Common myeloid progenitor, CD34-positive (primary cell): ENCODE measurements around the gene AAK1.

Experiments used
- CTCF ChIA-PET: fragments of 350-600 bp; sonication (Branson Sonifier 250); formaldehyde crosslinking; loops from one replicate; lab custom pipeline; 2021; ENCODE audit warnings: antibody characterized with exemption; lab: Charles Lee
- POLR2A ChIA-PET: fragments of 350-600 bp; sonication (Branson Sonifier 250); formaldehyde crosslinking; loops from one replicate; lab custom pipeline; 2021; ENCODE audit warnings: antibody characterized with exemption; lab: Charles Lee
- DNase-seq, 3 donors: peaks; one replicate each; pipeline versions ENCODE4 v3.0.0 to v3.0.0-alpha.2; 2013
- H3K27ac ChIP-seq, 2 experiments: 1 replicate in 1 of 2; 2 replicates in 1 of 2; pipeline ENCODE4 v1.7.0; 2013; ENCODE audit warnings: inconsistent platforms in 2 of 2, low read length in 2 of 2, mild to moderate bottlenecking in 2 of 2, low read depth in 1 of 2, moderate library complexity in 1 of 2; ENCODE audit not compliant: severe bottlenecking in 2 of 2, insufficient read depth in 1 of 2, poor library complexity in 1 of 2
- H3K27me3 ChIP-seq, 5 experiments: replicated peaks in 2 of 5; 1 replicate in 3 of 5; 2 replicates in 2 of 5; pipeline versions ENCODE4 v1.6.1 to v1.7.0; 2013; ENCODE audit warnings: low read length in 4 of 5, mild to moderate bottlenecking in 2 of 5, moderate library complexity in 2 of 5, inconsistent platforms in 1 of 5; ENCODE audit not compliant: insufficient read depth in 5 of 5, control insufficient read depth in 4 of 5
- H3K36me3 ChIP-seq, 4 experiments: 1 replicate in 2 of 4; 2 replicates in 2 of 4; pipeline versions ENCODE4 v1.6.1 to v1.7.0; 2013; ENCODE audit warnings: low read length in 3 of 4, control low read depth in 1 of 4, mild to moderate bottlenecking in 1 of 4; ENCODE audit not compliant: control insufficient read depth in 4 of 4, insufficient read depth in 4 of 4
- H3K4me1 ChIP-seq, 4 experiments: 1 replicate in 3 of 4; 2 replicates in 1 of 4; pipeline versions ENCODE4 v1.6.1 to v1.7.1; 2013; ENCODE audit warnings: low read length in 3 of 4, mild to moderate bottlenecking in 3 of 4, control low read depth in 1 of 4, inconsistent platforms in 1 of 4, moderate library complexity in 1 of 4; ENCODE audit not compliant: control insufficient read depth in 4 of 4, insufficient read depth in 4 of 4; ENCODE audit errors: control extremely low read depth in 1 of 4
- H3K4me3 ChIP-seq, 7 experiments: 1 replicate in 4 of 7; 2 replicates in 3 of 7; pipeline versions ENCODE4 v1.5.1 to v1.7.0; 2013; ENCODE audit warnings: mild to moderate bottlenecking in 7 of 7, low read length in 6 of 7, moderate library complexity in 6 of 7, inconsistent platforms in 2 of 7, low read depth in 2 of 7, control low read depth in 1 of 7; ENCODE audit not compliant: insufficient read depth in 4 of 7, control insufficient read depth in 1 of 7; ENCODE audit errors: extremely low read depth in 1 of 7
- H3K9me3 ChIP-seq, 5 experiments: 1 replicate in 4 of 5; 2 replicates in 1 of 5; pipeline versions ENCODE4 v1.6.1 to v1.7.1; 2013; ENCODE audit warnings: low read length in 4 of 5, mild to moderate bottlenecking in 2 of 5, inconsistent platforms in 1 of 5, low read depth in 1 of 5, moderate library complexity in 1 of 5; ENCODE audit not compliant: control insufficient read depth in 4 of 5, insufficient read depth in 2 of 5; ENCODE audit errors: control extremely low read depth in 1 of 5
- WGBS: methylation state at CpG from one replicate; pipeline ENCODE4 v1.1.5; 2013; ENCODE audit not compliant: insufficient coverage; 5-methylcytosine and 5-hydroxymethylcytosine counted together

Gene AAK1

GRCh38 chr2:69605284-69605683, 38.3 kb downstream of the AAK1 start:
- Histone ChIP-seq H3K36me3 (peaks cover 0 to 3% (median 1%) of the 10 kb centered on the region in 4 experiments), H3K4me3 (no peak overlapping the region), H3K4me1 (peaks cover 0 to 5% (median 0%) of the 10 kb centered on the region in 4 experiments), H3K9me3 (peaks cover 0 to 17% (median 3%) of the 10 kb centered on the region in 5 experiments), H3K27me3 (no peaks in the 10 kb centered on the region), H3K27ac (no peak overlapping the region)
- ChIA-PET CTCF (no interaction called here), POLR2A (interaction anchor here (0.6 kb wide), 1 partner anchor 56 kb away, joined by 3 read pairs; no protein-coding TSS in a partner anchor)
- 67% methylated on average over 1 of the region's 4 CpGs for WGBS
- no peak for DNase-seq

- ChIA-PET CTCF (interaction anchor here (1.4 kb wide), 1 partner anchor 35 kb away, joined by 3 read pairs; no protein-coding TSS in a partner anchor), POLR2A (interaction anchor here (0.6 kb wide), 1 partner anchor 57 kb away, joined by 3 read pairs; no protein-coding TSS in a partner anchor)
- peaks cover 0 to 5% (median 0%) of the 10 kb centered on the region in 4 experiments for H3K4me1 ChIP-seq
- DNase-seq = no peak
- H3K4me3 ChIP-seq = no peak overlapping the region
- H3K36me3 ChIP-seq = peaks cover 0 to 3% (median 1%) of the 10 kb centered on the region in 4 experiments
- H3K9me3 ChIP-seq = peaks cover 0 to 13% (median 0%) of the 10 kb centered on the region in 5 experiments
- WGBS = 100% methylated on average over 1 of the region's 1 CpG
- H3K27ac ChIP-seq = no peak overlapping the region
- no peaks in the 10 kb centered on the region for H3K27me3 ChIP-seq
Measured at GRCh38 chr2:69604836-69605235, 38.7 kb downstream of the AAK1 start.

GRCh38 chr2:69604026-69604678, 39.4 kb downstream of the AAK1 start:
- ChIA-PET POLR2A (no interaction called here), CTCF (interaction anchor here (1.2 to 3.8 kb wide), 4 partner anchors 11 to 36 kb away, joined by 3 to 10 read pairs (median 4); no protein-coding TSS in a partner anchor)
- Histone ChIP-seq H3K27ac (no peak overlapping the region), H3K36me3 (peaks cover 0 to 3% (median 1%) of the 10 kb centered on the region in 4 experiments), H3K9me3 (peaks cover 0 to 13% (median 0%) of the 10 kb centered on the region in 5 experiments), H3K4me3 (no peak overlapping the region), H3K4me1 (peaks cover 0 to 5% (median 0%) of the 10 kb centered on the region in 4 experiments), H3K27me3 (no peaks in the 10 kb centered on the region)
- no peak for DNase-seq
- 97% methylated on average over 6 of the region's 6 CpGs for WGBS

GRCh38 chr2:69603146-69603743, 40.3 kb downstream of the AAK1 start:
- POLR2A ChIA-PET = no interaction called here
- DNase-seq = no peak
- CTCF ChIA-PET = interaction anchor here (1.2 to 3.8 kb wide), 4 partner anchors 10 to 37 kb away, joined by 3 to 10 read pairs (median 4); no protein-coding TSS in a partner anchor
- 96% methylated on average over 3 of the region's 4 CpGs for WGBS
- peaks cover 0 to 5% (median 0%) of the 10 kb centered on the region in 4 experiments for H3K4me1 ChIP-seq
- peaks cover 0 to 13% (median 0%) of the 10 kb centered on the region in 5 experiments for H3K9me3 ChIP-seq
- no peak overlapping the region for H3K4me3 ChIP-seq
- H3K27ac ChIP-seq = no peak overlapping the region
- peaks cover 0 to 3% (median 1%) of the 10 kb centered on the region in 4 experiments for H3K36me3 ChIP-seq
- no peaks in the 10 kb centered on the region for H3K27me3 ChIP-seq

GRCh38 chr2:69601179-69601612, 42.3 kb downstream of the AAK1 start:
- ChIA-PET CTCF (interaction anchor here (1.0 to 3.8 kb wide), 2 partner anchors 19 to 212 kb away, joined by 3 to 10 read pairs; no protein-coding TSS in a partner anchor), POLR2A (no interaction called here)
- DNase-seq = peak in 2 of 3 donors; percentile 23 to 36
- H3K4me3 ChIP-seq = no peak overlapping the region
- peaks cover 0 to 10% (median 0%) of the 10 kb centered on the region in 5 experiments for H3K9me3 ChIP-seq
- no peak overlapping the region for H3K27ac ChIP-seq
- WGBS = 100% methylated on average over 2 of the region's 2 CpGs
- H3K4me1 ChIP-seq = peaks cover 0 to 9% (median 3%) of the 10 kb centered on the region in 4 experiments
- peaks cover 0 to 5% (median 1%) of the 10 kb centered on the region in 4 experiments for H3K36me3 ChIP-seq
- H3K27me3 ChIP-seq = no peaks in the 10 kb centered on the region

- no peak overlapping the region for H3K27ac ChIP-seq
- 92% methylated on average over 4 of the region's 4 CpGs for WGBS
- H3K4me3 ChIP-seq = no peak overlapping the region
- H3K4me1 ChIP-seq = peaks cover 0 to 9% (median 3%) of the 10 kb centered on the region in 4 experiments
- POLR2A ChIA-PET = no interaction called here
- H3K27me3 ChIP-seq = no peaks in the 10 kb centered on the region
- peaks cover 0 to 3% (median 0%) of the 10 kb centered on the region in 4 experiments for H3K36me3 ChIP-seq
- peaks cover 0 to 3% (median 0%) of the 10 kb centered on the region in 5 experiments for H3K9me3 ChIP-seq
- no peak for DNase-seq
- CTCF ChIA-PET = interaction anchor here (0.7 to 3.8 kb wide), 3 partner anchors 18 to 954 kb away, joined by 3 to 10 read pairs (median 3); no protein-coding TSS in a partner anchor
Measured at GRCh38 chr2:69600425-69600824, 43.1 kb downstream of the AAK1 start.
